HG03159 (cell line): ENCODE data around the gene BRD9.
"Not testable (repeated sequence)": the region's sequence is repeated elsewhere in the genome, so short reads cannot be mapped to it uniquely, and the experiment has no call there.

ENCODE experiments used
- ATAC-seq: cut with Tn5 transposase; IDR thresholded peaks from one replicate; pipeline ENCODE4 v1.9.1; 2021; ENCODE audit warnings: mild to moderate bottlenecking, moderate library complexity; ENCODE audit not compliant: unreplicated experiment

The BRD9 gene

DNA sequence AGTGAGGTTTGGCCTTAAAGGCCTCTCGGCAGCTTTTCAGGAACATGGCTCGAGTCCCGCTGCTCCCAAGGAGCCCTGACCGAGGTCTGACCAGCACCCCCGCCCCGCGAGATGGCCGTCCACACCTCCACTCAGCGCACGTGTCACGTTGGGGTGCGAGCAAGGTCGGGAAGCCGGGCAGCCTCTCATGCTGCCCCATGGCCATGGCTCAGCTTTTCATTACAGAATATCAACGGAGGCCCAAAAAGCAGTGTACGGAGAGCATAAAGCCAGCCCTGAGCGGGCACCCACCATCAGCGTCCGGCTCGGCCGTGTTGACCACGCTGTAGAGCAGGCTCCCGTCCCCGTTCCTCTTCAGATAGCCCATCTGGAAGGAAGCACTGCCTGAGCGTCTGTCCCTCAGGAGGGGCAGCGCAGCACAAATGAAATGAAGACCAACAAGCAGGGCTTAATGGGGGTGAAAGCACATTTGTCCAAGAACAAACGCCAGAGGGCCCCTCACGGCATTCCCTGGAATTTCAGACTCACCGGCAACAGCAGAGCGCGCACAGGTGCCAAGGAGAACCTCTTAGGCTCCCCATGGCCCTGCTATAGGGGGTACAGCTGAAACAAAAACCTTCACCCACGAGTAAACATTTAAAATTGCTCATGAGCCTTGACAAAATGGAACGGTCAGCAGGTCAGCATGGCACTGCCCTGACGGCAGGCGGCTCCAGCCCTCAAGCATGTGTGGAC is 11.6 kb downstream of the BRD9 start:
- no peak for ATAC-seq

DNA sequence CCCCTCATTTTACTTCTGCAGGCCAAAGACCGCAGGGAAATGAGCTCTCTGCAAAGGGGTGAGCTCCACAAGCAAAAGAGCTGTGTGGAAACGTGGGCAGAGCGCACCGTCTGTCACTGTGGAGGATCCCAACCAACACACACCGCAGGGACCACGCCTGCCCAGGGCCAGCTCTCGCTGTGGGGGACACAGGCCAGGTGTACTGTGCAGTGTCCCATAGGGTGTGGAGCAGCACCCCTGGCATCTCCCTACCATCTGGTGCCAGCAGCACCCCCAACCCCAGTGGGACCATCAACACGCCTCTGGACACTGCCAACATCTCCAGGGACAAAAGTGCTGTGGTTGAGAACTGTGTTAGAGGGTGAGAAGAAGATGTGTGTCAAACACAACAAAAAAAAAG is 13.9 kb downstream of the BRD9 start:
- ATAC-seq: not testable (repeated sequence)

DNA sequence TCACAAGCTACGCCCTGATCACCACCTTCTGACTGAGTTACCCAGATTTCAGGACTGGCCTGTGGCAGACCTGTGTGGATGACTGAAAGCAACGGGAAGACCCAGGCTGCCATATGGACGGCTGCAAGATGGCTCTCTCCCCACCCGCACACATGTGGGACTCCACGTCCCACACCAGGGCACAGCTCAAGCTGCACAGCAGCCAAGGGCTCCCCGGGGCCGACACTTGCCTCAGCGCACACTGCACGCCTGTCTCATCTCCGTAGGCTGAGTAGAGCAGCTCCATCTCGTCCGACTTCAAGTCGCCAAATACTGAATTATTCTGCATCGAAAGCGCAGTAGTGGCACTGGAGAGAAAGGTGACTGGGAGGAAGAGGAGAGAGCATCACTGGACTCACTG is 14.5 kb downstream of the BRD9 start:
- ATAC-seq: no peak

DNA sequence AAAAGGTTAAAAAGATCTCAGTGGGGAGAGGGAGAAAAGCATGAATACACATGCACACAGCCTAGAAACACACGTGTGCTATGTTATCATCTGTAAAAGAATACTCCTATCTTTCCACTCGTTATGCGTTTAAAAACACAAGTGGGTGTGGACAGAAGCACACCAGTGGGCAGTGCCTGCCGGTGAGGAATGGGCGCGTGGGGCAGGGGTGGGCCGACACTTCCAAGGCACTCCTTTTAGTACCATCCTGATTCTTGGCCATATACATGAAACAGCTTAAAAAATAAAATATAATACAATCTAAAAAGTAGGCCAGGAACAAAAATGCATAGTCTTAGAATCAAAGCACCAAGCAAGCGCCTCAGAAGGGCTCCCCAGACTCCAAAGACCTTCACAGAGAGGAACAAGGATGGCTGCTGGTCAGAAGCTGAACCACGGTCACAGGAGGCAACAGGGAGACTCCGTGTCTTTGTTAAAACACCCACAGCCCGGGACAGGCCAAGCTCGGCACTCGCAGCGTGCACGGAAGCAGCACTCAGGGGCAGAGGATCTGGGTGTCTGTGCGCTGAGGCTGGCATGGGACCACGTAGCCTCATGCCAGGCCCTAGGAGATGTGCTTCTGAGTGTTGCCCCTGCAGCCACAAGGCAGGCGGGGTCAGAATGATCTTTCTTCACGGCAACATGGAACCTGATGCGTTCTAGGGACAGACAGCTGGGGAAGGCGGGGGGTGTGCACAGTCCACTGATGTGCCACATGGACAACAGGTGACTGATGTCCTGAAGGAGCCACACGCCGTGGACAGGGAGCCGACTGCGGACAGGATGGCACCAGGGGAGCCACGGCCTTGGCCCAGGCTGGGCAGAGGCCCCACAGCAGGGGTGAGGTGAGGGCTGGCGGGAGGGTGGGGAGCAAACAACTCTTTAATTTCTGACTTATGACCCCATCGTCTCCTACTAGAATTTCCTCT is 15.9 kb downstream of the BRD9 start:
- no peak for ATAC-seq

DNA sequence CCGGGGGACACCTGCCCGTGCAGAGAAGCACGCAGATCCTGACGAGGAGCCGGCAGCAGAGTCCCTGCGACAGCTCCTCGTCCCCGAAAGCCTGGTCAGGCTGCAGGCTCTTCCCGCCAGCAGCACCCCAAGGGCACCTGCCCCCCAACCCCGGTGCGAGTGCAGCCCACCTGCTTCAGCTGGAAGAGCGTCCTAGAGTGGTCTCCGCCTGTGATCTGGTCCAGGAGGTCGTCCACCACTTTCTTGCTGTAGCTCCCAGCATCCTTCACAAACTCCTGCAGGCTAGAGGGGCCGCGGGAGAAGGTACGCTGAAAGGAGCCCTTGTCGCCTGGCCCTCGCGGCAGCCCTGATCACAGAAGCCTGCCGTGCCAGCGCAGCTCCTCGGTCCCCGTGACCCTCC is 16.7 kb downstream of the BRD9 start:
- ATAC-seq: no peak

DNA sequence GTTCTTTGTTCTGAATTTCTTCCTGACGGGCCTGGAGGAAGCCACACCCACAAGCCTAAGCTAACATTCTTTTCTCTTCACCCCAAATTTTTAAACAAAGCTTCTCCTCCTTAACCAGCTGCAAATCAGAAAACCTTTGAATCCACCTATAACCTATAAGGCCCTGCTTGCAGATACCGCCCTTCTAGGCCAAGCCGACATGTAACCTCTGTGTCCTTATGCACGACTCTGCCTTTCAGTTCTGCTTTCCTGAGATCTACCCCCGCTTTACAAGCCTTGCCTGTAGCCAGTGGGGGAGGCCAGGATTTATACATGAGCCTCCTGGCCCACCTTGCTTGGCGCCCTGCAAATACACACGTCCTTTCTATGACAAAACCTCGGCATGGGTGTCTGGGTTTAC is 19.3 kb downstream of the BRD9 start:
- no peak for ATAC-seq

DNA sequence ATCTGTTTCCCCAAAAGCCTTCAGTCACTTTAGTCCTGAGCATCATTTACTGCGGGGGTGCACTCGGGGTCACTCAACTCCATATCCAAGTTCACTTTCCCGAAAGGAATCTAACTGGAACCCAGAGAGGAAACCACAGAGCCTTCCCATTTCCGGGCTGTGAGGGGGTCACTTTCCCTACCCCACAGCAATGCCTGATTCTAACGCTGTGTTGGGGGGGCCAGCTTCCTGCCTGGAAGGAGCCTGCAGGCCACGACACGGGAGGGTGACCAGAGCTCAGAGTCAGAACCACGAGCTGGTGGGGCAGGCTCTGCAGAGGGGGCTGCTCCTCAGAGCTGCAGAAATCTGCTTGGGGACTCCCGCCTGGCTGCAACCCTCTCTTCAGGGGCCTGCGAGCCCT is 20.3 kb downstream of the BRD9 start:
- ATAC-seq: no peak

DNA sequence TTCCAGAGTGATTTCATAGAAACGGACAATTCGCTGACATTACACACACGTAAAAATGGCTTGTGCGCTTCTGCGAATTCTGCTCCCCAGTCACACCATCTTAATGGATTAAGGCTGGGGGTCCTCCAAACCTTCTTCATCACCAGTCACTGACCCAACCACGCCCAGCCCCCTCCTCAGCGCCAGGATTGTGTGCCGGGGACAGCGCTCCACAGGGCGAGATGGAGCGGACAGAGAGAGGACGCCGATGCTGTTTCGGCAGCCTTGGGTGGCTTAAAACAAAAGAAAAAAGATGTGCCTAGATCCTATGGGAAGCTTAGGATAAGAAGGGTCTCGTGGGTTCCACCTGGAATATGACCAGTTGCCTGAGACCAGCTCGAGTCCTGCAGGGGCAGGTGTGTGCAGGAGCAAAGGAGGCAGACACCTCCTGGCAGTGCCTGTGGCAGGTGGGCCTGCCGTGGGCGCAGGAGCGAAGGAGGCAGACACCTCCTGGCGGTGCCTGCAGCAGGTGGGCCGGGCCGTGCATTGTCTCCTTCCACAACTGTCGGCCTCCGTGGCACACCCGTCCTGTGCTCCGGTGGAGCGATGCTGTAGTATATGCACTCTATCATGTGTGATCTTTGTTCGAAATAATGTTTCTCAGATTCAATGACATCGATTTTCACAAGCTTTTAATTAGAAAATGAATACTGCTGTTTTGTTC is 20.9 kb downstream of the BRD9 start:
- ATAC-seq: no peak

DNA sequence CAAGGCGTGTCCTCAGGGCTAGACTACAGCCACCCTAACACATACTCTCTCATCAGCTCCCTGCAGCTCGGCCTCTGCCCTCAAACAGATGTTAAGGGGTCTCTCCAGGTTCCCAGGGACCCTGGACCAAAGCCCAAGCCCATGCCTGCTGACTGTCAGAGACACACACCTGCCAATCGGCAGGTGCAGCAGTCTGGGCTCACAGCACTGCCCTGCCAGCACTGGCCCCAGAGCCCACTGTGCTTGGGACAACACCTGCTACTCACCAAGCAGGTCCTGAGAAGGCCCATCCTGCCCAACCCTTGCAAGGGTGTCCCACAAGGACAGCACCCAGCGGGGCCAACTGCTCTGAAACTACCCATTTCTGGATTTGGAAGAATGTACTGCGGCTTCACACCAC is 21.6 kb downstream of the BRD9 start:
- ATAC-seq: no peak

DNA sequence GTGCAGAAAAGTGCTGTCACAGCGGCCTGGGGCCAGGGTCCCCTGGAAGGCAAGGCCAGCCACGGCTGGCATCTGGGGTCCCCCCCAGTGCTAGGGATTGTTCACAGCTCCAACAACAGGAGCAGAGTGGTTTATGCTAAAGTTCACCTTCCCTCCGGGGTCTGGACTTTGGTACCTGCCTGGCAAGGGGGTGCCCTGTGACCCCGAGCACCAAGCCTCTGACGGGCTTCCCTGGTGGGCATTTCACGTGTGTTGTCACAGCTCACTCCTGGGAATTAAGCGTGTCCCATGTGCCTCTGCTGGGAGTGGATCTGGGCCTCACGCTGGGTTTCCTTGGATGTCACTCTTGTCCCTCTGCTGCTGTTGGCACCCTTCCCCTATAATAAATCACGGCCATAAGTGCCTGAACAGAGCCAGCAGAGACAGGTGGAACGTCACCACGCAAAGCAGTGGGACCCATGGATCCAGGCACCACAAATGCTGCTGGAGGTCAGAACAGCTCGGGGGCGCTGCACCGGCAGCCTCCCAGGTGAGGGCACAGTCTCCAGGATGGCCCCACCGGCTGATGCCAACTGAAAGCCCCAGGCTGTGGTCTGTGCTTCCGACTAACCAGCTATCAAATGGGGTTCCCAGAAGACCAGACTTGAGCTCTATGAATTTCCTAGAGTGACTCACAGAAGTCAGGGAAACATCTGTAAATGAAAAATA is 24.0 kb downstream of the BRD9 start:
- no peak for ATAC-seq

DNA sequence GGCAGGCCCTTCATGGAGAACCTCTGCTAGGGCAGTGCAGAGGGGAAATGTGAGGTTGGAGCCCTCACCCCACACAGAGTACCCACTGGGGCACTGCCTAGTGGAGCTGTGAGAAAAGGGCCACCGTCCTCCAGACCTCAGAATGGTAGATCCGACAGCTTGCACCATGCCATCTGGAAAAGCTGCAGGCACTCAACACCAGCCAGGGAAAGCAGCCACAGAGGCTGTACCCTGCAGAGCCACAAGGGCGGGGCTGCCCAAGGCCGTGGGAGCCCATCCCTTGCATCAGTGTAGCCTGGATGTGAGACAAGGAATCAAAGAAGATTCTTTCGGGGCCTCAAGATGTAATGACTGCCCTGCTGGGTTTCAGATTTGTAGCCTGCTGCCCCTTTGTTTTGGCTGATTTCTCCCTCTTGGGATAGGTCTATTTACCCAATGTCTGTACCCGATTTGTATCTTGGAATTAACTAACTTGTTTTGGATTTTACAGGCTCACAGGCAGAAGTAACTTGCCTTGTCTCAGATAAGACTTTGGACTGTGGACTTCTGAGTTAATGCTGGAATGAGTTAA is 25.2 kb downstream of the BRD9 start:
- ATAC-seq: no peak

DNA sequence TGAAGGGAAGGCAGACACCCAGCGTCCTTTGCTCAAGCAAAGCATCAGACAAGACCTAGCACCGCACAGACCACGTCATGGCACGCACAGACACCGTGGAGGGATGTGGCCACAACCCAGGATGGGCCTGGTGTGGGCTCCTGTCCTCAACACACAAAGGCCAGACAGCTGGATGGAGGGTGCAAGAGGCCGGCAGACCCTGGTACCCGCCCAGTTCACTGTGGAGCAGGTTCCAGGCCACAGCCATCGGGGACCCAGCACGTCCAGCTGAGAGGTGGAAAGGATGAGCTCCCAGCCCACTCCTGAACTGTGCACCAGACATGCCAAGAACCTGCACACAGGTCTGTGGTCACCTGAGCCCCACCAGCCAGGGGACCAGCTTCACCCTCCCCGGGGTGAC is 26.8 kb downstream of the BRD9 start:
- ATAC-seq: no peak

DNA sequence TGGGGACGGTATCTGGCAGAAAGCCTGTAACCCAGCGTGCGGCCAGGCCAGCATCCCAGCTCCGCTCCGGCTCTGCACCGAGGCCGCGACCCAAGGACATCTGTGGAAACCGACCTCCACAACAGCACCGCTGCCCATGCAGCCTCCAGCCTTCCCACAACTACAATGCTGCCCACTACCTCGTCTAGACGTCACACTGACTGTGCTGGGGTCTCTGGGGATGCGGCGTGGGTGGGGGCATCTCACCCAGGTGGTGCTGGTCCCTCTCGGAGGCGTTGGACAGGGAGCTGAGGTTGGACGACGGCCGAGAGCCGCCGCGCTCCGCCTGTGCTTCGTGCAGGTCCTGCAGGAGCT is 27.5 kb downstream of the BRD9 start:
- no peak for ATAC-seq

DNA sequence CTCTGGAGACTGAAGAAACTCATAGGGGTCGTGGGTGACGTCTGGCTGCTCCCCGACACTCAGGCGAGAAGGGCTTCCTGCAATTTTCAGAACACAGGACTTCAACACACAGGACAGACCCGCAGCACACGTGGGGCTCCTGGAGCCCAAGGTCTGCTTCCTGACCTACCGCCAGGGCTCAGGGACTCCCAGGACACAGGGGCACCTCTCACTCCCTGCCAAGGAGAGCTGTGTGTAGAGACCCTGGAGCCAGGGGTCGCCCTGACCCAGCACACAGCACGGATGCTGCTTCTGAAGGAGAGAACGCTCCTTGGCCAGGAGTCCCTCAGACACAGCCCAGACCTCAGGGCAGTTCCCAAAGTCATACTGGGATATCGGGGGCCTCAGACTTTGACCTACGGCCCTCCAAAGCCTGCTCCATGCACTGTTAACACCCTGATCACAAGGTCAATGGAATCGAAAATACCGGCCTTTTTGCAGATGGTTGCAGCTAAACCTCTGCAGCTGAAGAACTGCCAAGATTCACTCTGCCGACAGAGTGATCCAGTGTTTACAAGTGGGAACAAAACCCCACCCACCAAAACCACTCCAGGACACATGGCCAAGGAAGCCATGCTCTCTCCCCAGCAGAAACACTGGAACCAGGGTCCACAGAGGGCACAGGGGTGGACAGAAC is 28.0 kb downstream of the BRD9 start:
- ATAC-seq: no peak

DNA sequence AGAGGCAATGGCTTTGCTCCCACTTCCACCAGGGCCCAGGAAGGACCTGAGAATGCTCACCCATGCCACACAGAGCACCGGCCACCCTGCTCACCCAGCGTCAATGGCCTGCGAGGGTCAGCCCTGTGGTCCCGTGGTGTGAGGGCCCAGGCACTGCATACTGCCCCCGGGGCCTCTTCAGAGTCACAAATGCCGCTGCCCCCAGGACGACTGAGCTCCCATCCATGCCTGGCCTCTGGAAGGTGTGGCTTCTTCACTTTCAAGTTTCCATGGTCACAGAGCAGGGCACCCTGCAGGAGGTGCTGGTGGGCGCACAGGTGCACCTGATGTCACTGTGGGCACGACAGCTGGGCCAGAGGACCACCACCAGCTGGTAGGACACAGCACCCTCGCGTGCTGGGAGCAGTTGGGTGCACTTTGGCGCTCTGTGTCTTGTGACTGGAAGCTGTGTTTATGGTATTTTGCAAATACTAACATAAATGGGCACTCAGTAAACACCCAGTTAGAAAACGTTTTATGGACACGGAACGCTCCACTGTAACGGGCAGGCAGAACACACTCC is 29.3 kb downstream of the BRD9 start:
- ATAC-seq: no peak

DNA sequence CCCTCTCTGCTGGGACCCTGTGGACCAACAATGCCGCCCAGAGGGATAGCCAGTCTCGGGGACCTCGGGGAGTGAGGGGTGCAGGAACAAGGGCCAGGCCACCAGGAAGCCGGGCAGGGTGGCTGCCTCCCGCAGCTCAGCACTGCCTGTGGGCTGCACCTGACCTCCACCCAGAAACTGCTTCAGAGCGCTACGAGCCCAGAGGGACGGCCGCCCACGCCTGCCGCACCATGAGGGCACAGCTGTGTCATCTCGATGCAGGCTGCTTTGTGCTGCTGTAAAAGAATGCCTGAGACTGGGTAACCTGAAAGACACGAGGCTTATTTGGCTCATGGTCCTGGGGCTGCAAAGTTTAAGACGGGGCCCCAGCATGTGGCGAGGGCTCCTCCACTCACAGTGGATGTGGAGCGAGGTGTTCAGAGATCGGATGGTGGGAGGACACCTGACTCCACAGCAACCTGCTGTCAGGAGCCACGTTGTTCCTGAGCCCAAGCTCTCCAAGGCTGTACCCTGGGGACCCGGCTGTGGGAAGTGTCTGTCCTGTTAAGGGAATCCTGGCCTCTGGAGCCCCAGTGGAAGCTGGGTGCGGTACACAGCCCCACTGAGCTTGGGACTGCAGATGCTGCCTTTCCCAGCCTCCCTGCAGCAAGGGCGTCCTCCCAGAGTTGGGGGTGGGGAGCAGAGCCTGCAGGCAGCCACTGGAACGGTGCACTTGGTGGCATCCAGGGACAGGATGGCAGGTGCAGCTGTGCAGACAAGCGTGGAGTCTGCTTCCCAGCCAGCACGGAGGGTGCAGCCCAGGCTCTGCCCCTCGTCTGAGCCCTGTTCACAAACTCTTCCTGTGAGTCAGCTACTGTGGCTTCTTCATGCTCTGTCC is 30.0 kb downstream of the BRD9 start:
- no peak for ATAC-seq

DNA sequence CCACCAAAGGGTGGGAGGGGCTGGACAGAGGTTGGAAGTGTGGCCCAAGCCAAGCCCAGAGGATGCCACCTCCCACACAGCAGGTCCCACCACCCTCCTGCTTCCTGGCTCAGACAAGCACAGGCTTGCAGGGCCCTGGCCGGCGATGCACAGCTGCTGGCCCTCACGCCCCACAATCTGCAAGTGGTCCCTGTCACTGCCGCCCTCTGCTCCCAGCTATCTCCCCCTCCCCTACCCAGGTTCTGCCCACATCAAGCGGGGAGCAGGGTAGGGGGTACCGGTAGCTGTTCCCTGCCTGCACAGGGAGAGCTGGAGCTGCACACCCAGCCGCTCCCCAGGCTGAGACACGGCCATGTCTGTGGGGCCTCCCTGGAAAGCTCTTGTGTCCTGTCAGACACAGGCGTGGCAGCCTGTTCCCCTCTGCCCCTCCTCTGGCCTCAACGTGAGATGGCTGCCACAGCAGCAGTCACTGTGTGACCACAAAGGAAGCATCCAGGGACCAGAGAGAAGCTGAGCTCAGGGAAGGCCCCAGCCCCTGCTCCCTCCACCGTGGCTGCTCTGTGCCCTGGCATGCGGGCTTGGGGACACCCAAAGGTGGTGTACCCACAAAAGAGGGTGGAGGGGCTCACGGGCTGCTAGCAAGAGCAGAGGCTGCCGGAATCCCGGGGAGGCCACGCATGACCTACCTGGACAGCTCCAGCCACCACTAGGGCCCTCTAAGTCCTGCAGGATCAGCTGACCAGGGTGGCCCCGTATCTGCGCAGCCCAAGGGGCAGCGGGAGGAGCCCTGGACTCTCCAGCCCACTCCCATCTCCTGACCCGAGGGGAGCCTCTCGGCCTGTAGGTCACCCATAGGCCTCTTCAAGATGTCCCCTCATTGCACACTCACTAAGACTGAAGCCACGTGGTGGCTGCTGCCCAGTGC is 30.9 kb downstream of the BRD9 start:
- ATAC-seq: no peak
